ENCODE measurements around the gene TLCD5. TPM values are rescaled to one million over a fixed set of nuclear protein-coding genes. Genes with fewer than 3 reads are reported as not detected.

The TLCD5 gene
- total RNA-seq, 1 experiment from 2014 or later: 7.1 TPM

GRCh38 chr11:120326845-120327281 is 1.8 kb downstream of the TLCD5 start:
- no peak overlapping the region for H3K14ac ChIP-seq (ENCODE audit: insufficient read depth, low read length)
- H3K79me1 ChIP-seq (ENCODE audit: insufficient read depth, low read depth, low read length, poor library complexity, severe bottlenecking): no peaks in the 10 kb centered on the region
- no peak overlapping the region for H3K4me2 ChIP-seq (ENCODE audit: insufficient read depth, insufficient read length, low read length)
- H3T11ph ChIP-seq (ENCODE audit: low read length): no peak overlapping the region
- H2BK20ac ChIP-seq (ENCODE audit: low read depth, low read length, poor library complexity, severe bottlenecking): no peak overlapping the region
- TF ChIP-seq CTCF (conservative IDR thresholded peaks at IDR 0.05): no peak
- no peak overlapping the region for H2BK15ac ChIP-seq (ENCODE audit: low read depth, low read length)
- no peak overlapping the region for H3K4ac ChIP-seq (ENCODE audit: low read depth, low read length)
- no peak overlapping the region for H2BK120ac ChIP-seq (ENCODE audit: low read depth, low read length, poor library complexity, severe bottlenecking)
- no peak overlapping the region for H3K56ac ChIP-seq (ENCODE audit: insufficient read length, low read depth, low read length)
- no peak overlapping the region for H3K27ac ChIP-seq (ENCODE audit: insufficient read length, low read depth, low read length)
- H3K27me3 ChIP-seq (ENCODE audit: insufficient read depth, low read length): no peaks in the 10 kb centered on the region
- no peak overlapping the region for H4K5ac ChIP-seq (ENCODE audit: insufficient read length, low read depth, low read length)
- H4K91ac ChIP-seq (ENCODE audit: insufficient read length, low read depth, low read length): no peak overlapping the region
- H3K36me3 Mint-ChIP-seq (ENCODE audit: insufficient read depth in 1 of 3, low read depth in 3 of 3): peaks cover 9 to 22% (median 17%) of the 10 kb centered on the region in 3 experiments; a peak in 6 of 7 replicates
- H2BK12ac ChIP-seq (ENCODE audit: insufficient read length, low read depth, low read length): no peak overlapping the region
- H2BK5ac ChIP-seq (ENCODE audit: insufficient read length, low read length): no peak overlapping the region
- WGBS (ENCODE audit: extremely low coverage, insufficient read length, low lambda C conversion rate): no CpG with 5 or more reads among the region's 4 CpGs
- peak overlapping the region in 1 of 2 experiments; percentile 89; a peak in 2 of 5 replicates for H3K4me3 Mint-ChIP-seq
- H4K8ac ChIP-seq (replicated peaks; ENCODE audit: insufficient read length, low read depth, low read length): no peak overlapping the region
- H3K4me1 Mint-ChIP-seq: peaks cover 14 to 15% of the 10 kb centered on the region in 2 experiments
- no peak overlapping the region for H3K9ac ChIP-seq (ENCODE audit: extremely low read depth, insufficient read length, low read length)
- DNase-seq: no peak
- no peaks in the 10 kb centered on the region for H3K9me3 ChIP-seq (ENCODE audit: control insufficient read depth, low read depth, low read length)
- peaks cover 5% of the 10 kb centered on the region for H3K27me3 Mint-ChIP-seq (ENCODE audit: low read depth)
- no peak overlapping the region for H2AK5ac ChIP-seq (ENCODE audit: insufficient read length, low read length)
- H3K18ac ChIP-seq (ENCODE audit: insufficient read length, low read depth, low read length): no peak overlapping the region
- no peaks in the 10 kb centered on the region for H3K9me3 Mint-ChIP-seq
- H2AFZ ChIP-seq (ENCODE audit: low read length): no peak overlapping the region
- peaks cover 4% of the 10 kb centered on the region for H3K23me2 ChIP-seq (ENCODE audit: insufficient read length, low read depth, low read length, poor library complexity, severe bottlenecking)
- H3K79me2 ChIP-seq (ENCODE audit: insufficient read depth, low read length): no peaks in the 10 kb centered on the region
- no peaks in the 10 kb centered on the region for H4K20me1 ChIP-seq (ENCODE audit: control insufficient read depth, insufficient read depth, insufficient read length)
- H3K4me1 ChIP-seq (ENCODE audit: insufficient read depth, low read length): 0 out of 2 replicates have a peak, but pooled peaks cover 2% of the 10 kb centered on the region
- no peak overlapping the region for H3K23ac ChIP-seq (ENCODE audit: insufficient read length, low read depth, low read length)
- H3K27ac Mint-ChIP-seq: no peak overlapping the region
